H1 (cell line): ENCODE data around the gene LRRC15. TPM values are rescaled to one million over a fixed set of nuclear protein-coding genes. Genes with fewer than 3 reads are reported as not detected.

Experiments used
- CTCF ChIA-PET: fragments of 300-600 bp; sonication (Branson Sonifier 250); formaldehyde crosslinking; loops from one replicate; lab custom pipeline; 2021; ENCODE audit not compliant: partially characterized antibody; lab: Charles Lee
- POLR2A ChIA-PET: fragments of 300-600 bp; sonication (Branson Sonifier 250); formaldehyde crosslinking; loops from one replicate; lab custom pipeline; 2021; ENCODE audit warnings: inconsistent platforms; ENCODE audit not compliant: partially characterized antibody; lab: Charles Lee
- DNase-seq, 2 experiments: peaks; one replicate each; pipeline versions ENCODE4 v3.0.0 to v3.0.0-alpha.2; 2010 to 2022; ENCODE audit warnings: low spot score in 2 of 2, low read depth in 1 of 2, mixed read lengths in 1 of 2
- FAIRE-seq: peaks from 2 replicates; lab custom pipeline; 2011; peaks lifted over from hg19 to GRCh38; lab: Jason Lieb, UNC
- H2AFZ ChIP-seq: 2 replicates; pipeline ENCODE4 v1.8.1; 2012; ENCODE audit warnings: low read length, inconsistent platforms
- H2AK5ac ChIP-seq: 2 replicates; pipeline ENCODE4 v1.6.1; 2013; ENCODE audit warnings: low read depth, low read length
- H2BK120ac ChIP-seq: replicated peaks from 2 replicates; pipeline ENCODE3; 2013; ENCODE audit warnings: low read depth, low read length, inconsistent platforms
- H2BK12ac ChIP-seq: 2 replicates; pipeline ENCODE4 v1.6.1; 2013; ENCODE audit warnings: low read depth, low read length
- H2BK15ac ChIP-seq: 2 replicates; pipeline ENCODE4 v1.6.1; 2013; ENCODE audit warnings: low read length
- H2BK20ac ChIP-seq: 2 replicates; pipeline ENCODE4 v1.6.1; 2013; ENCODE audit warnings: low read length
- H2BK5ac ChIP-seq: 2 replicates; pipeline ENCODE4 v1.6.1; 2013; ENCODE audit warnings: low read depth, low read length
- H3K14ac ChIP-seq: 2 replicates; pipeline ENCODE4 v1.6.1; 2013; ENCODE audit warnings: inconsistent platforms; ENCODE audit not compliant: insufficient read length
- H3K18ac ChIP-seq: 2 replicates; pipeline ENCODE4 v1.6.1; 2013; ENCODE audit warnings: low read length; ENCODE audit errors: extremely low read depth
- H3K23ac ChIP-seq: 2 replicates; pipeline ENCODE4 v1.6.1; 2013; ENCODE audit warnings: inconsistent platforms; ENCODE audit not compliant: insufficient read length
- H3K23me2 ChIP-seq: 2 replicates; pipeline ENCODE4 v1.6.1; 2013; ENCODE audit warnings: low read depth, low read length
- H3K27ac ChIP-seq: 2 replicates; pipeline ENCODE4 v1.6.1; 2011; ENCODE audit warnings: low read depth, low read length, inconsistent platforms
- H3K27me3 ChIP-seq, 4 experiments: replicated peaks in 1 of 4; 1 replicate in 1 of 4; 2 replicates in 3 of 4; pipeline versions ENCODE4 v1.6.1 to v1.8.1; 2011 to 2013; ENCODE audit warnings: low read length in 3 of 4, mild to moderate bottlenecking in 3 of 4, inconsistent platforms in 2 of 4, mixed read lengths in 2 of 4, moderate library complexity in 1 of 4; ENCODE audit not compliant: control insufficient read depth in 3 of 4, insufficient read depth in 3 of 4; ENCODE audit errors: extremely low read depth in 1 of 4
- H3K36me3 ChIP-seq, 4 experiments: 2 replicates each; pipeline versions ENCODE4 v1.6.1 to v1.8.1; 2011 to 2013; ENCODE audit warnings: mild to moderate bottlenecking in 4 of 4, low read length in 3 of 4, moderate library complexity in 2 of 4, control low read depth in 1 of 4, inconsistent platforms in 1 of 4; ENCODE audit not compliant: insufficient read depth in 4 of 4, control insufficient read depth in 2 of 4
- H3K4ac ChIP-seq: replicated peaks from 2 replicates; pipeline ENCODE3; 2013; ENCODE audit warnings: low read length, low read depth, mixed read lengths, inconsistent platforms; ENCODE audit not compliant: insufficient read length
- H3K4me1 ChIP-seq, 4 experiments: replicated peaks in 1 of 4; 1 replicate in 1 of 4; 2 replicates in 3 of 4; pipeline versions ENCODE4 v1.6.1 to v1.8.1; 2011 to 2013; ENCODE audit warnings: low read length in 3 of 4, inconsistent platforms in 2 of 4, mixed read lengths in 1 of 4; ENCODE audit not compliant: insufficient read depth in 4 of 4, control insufficient read depth in 3 of 4
- H3K4me2 ChIP-seq, 2 experiments: 2 replicates each; pipeline versions ENCODE4 v1.6.1 to v1.8.1; 2011 to 2013; ENCODE audit warnings: low read depth in 2 of 2, low read length in 2 of 2, control low read depth in 1 of 2, inconsistent platforms in 1 of 2, mild to moderate bottlenecking in 1 of 2; ENCODE audit not compliant: insufficient read depth in 1 of 2
- H3K4me3 ChIP-seq, 4 experiments: fragments of 200-600, 300-600 bp in 1 of 4; sonication (generic), shearing (Covaris generic), sonication (Bioruptor Twin) in 1 of 4; 2 replicates each; pipeline versions ENCODE4 v1.5.1 to v1.8.1; 2011 to 2016; ENCODE audit warnings: low read length in 4 of 4, low read depth in 3 of 4, control low read depth in 2 of 4, inconsistent platforms in 2 of 4, mild to moderate bottlenecking in 2 of 4, mixed read lengths in 1 of 4, moderate library complexity in 1 of 4; ENCODE audit not compliant: insufficient read depth in 2 of 4; ENCODE audit errors: extremely low read depth in 1 of 4
- H3K56ac ChIP-seq: replicated peaks from 2 replicates; pipeline ENCODE3; 2013; ENCODE audit warnings: low read depth, mild to moderate bottlenecking, mixed read lengths, low read length, inconsistent platforms; ENCODE audit not compliant: insufficient read length
- H3K79me1 ChIP-seq: 2 replicates; pipeline ENCODE4 v1.6.1; 2013; ENCODE audit warnings: low read depth, low read length, control low read depth
- H3K79me2 ChIP-seq, 2 experiments: 2 replicates each; pipeline versions ENCODE4 v1.6.1 to v1.8.1; 2012 to 2013; ENCODE audit warnings: low read length in 2 of 2, mild to moderate bottlenecking in 2 of 2, inconsistent platforms in 1 of 2; ENCODE audit not compliant: insufficient read depth in 2 of 2, control insufficient read depth in 1 of 2
- H3K9ac ChIP-seq, 4 experiments: replicated peaks in 1 of 4; 1 replicate in 1 of 4; 2 replicates in 3 of 4; pipeline versions ENCODE4 v1.6.1 to v1.8.1; 2011 to 2013; ENCODE audit warnings: low read depth in 3 of 4, low read length in 3 of 4, control low read depth in 2 of 4, mild to moderate bottlenecking in 2 of 4, moderate library complexity in 2 of 4, inconsistent platforms in 1 of 4; ENCODE audit errors: extremely low read depth in 1 of 4
- H3K9me3 ChIP-seq, 2 experiments: 2 replicates each; pipeline versions ENCODE4 v1.6.1 to v1.8.1; 2012 to 2013; ENCODE audit warnings: mild to moderate bottlenecking in 2 of 2, moderate library complexity in 2 of 2, control low read depth in 1 of 2, inconsistent platforms in 1 of 2, low read depth in 1 of 2, low read length in 1 of 2, mixed read lengths in 1 of 2; ENCODE audit not compliant: insufficient read depth in 2 of 2
- H4K20me1 ChIP-seq, 2 experiments: replicated peaks in 1 of 2; 2 replicates each; pipeline versions ENCODE3 to v1.8.1; 2011 to 2013; ENCODE audit warnings: inconsistent platforms in 2 of 2, low read length in 2 of 2, mild to moderate bottlenecking in 1 of 2; ENCODE audit not compliant: insufficient read depth in 2 of 2, control insufficient read depth in 1 of 2
- H4K5ac ChIP-seq: 2 replicates; pipeline ENCODE4 v1.6.1; 2013; ENCODE audit warnings: low read length, low read depth, mixed read lengths, inconsistent platforms; ENCODE audit not compliant: insufficient read length
- H4K8ac ChIP-seq: 2 replicates; pipeline ENCODE4 v1.8.0; 2013; ENCODE audit warnings: mild to moderate bottlenecking, moderate library complexity, low read length, inconsistent platforms; ENCODE audit not compliant: insufficient read depth; ENCODE audit errors: extremely low read depth
- H4K91ac ChIP-seq: replicated peaks from 2 replicates; pipeline ENCODE3; 2013; ENCODE audit warnings: low read length, mixed read lengths, inconsistent platforms; ENCODE audit not compliant: insufficient read length
- CHD1 ChIP-seq: IDR thresholded peaks from 2 replicates; pipeline ENCODE4 v1.6.1; 2012; ENCODE audit warnings: low read depth, low read length, improper control_type of control experiment
- KDM4A ChIP-seq: IDR thresholded peaks from one replicate; pipeline ENCODE4 v1.7.1; 2012; ENCODE audit warnings: low read depth, mild to moderate bottlenecking, moderate library complexity, low read length, inconsistent platforms; ENCODE audit not compliant: severe bottlenecking
- SIRT6 ChIP-seq: IDR thresholded peaks from one replicate; pipeline ENCODE4 v1.7.1; 2012; ENCODE audit warnings: low read length, inconsistent platforms
- TEAD4 ChIP-seq: IDR thresholded peaks from 2 replicates; pipeline ENCODE4 v1.6.1; 2012; ENCODE audit warnings: low read depth, low read length, inconsistent platforms, mixed read lengths
- WGBS, 2 experiments: shearing (Covaris generic) in 1 of 2; methylation state at CpG; one replicate each; pipeline versions ENCODE4 v1.1.6 to v1.1.7; 2013 to 2015; ENCODE audit warnings: low lambda C conversion rate in 2 of 2, mixed read lengths in 2 of 2, inconsistent platforms in 1 of 2, low coverage in 1 of 2, missing lambda C conversion rate in 1 of 2; ENCODE audit not compliant: insufficient replicate concordance in 2 of 2, insufficient coverage in 1 of 2, insufficient read length in 1 of 2; ENCODE audit errors: extremely low coverage in 1 of 2, missing lambda C conversion rate in 1 of 2; 5-methylcytosine and 5-hydroxymethylcytosine counted together
- polyA plus RNA-seq, 7 experiments: library from polyadenylated mRNA; depleted of rRNA in 3 of 7; stranded (reverse) in 5 of 7; unstranded in 2 of 7; fragments of >200 nt in 5 of 7; fragments of 200-250 nt in 2 of 7; gene quantifications; 1 replicate in 5 of 7; 2 replicates in 1 of 7; 4 replicates in 1 of 7; pipeline versions ENCODE4 v1.2.1 to v1.2.3, GENCODE V29; 2011 to 2013; ENCODE audit warnings: missing spikeins in 2 of 7, mixed read lengths in 2 of 7
- total RNA-seq: library from RNA; stranded (reverse); fragmentation: NEBNext Ultra II Directional; extraction: Animal tissue kit (Norgen Biotek cat#: 25700); gene quantifications from 2 replicates; pipeline ENCODE4 v1.2.1, GENCODE V29; 2021

The LRRC15 gene
- total and polyA plus RNA-seq, 2 of the 8 experiments (the other 6 are each of a cell fraction or from before 2014, with no cell fraction given): 0.15 to 0.37 TPM

DNA sequence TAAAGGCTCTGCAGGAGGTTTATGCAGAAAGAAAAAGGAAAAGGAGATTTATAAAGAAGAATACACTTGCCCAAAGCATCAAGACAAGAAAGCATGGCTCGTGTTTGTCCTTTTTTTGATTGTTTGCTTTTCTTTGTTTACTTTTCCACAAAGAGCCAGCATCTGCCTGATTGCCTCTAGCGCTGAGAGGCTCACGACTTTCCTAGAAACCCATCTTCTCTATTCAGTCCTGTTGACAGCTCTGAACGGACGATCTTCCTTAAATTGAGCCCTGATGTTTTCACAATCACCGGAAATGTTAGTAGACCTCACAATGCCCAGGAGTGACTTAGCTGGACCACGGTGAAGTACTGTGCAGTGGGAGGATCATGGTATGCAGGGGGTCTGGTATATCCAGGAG is 17.1 kb upstream of the LRRC15 start:
- Histone ChIP-seq H3K36me3 (no peaks in the 10 kb centered on the region), H4K91ac (no peak overlapping the region), H3K4me2 (no peak overlapping the region), H2AK5ac (no peak overlapping the region), H3K79me2 (no peaks in the 10 kb centered on the region), H2BK20ac (no peak overlapping the region), H3K4me1 (peaks cover 0 to 7% (median 2%) of the 10 kb centered on the region in 4 experiments; a peak in 3 of 7 replicates), H2BK15ac (no peak overlapping the region), H3K14ac (no peak overlapping the region), H3K4ac (no peak overlapping the region), H3K18ac (no peak overlapping the region), H3K9me3 (peaks cover 0 to 4% of the 10 kb centered on the region in 2 experiments; a peak in 1 of 4 replicates), H4K8ac (no peak overlapping the region), H3K27me3 (peaks cover 0 to 2% (median 0%) of the 10 kb centered on the region in 4 experiments; a peak in 1 of 7 replicates), H3K27ac (no peak overlapping the region), H3K4me3 (no peak overlapping the region), H4K5ac (no peak overlapping the region), H3K23me2 (no peaks in the 10 kb centered on the region), H2BK12ac (no peak overlapping the region), H2BK120ac (no peak overlapping the region), H3K56ac (no peak overlapping the region), H3K9ac (no peak overlapping the region), H2AFZ (peak overlapping the region; percentile 70; the same call in 1 of the 2 replicates), H4K20me1 (no peaks in the 10 kb centered on the region), H3K79me1 (no peaks in the 10 kb centered on the region), H3K23ac (no peak overlapping the region), H2BK5ac (no peak overlapping the region)
- FAIRE-seq (no peak), DNase-seq (peak in 1 of 2 experiments; percentile 24)
- ChIA-PET POLR2A (interaction anchor here (0.8 kb wide), 1 partner anchor 18 kb away, joined by 3 read pairs; no protein-coding TSS in a partner anchor), CTCF (interaction anchor here (1.1 to 4.5 kb wide), 8 partner anchors 8 to 85 kb away, joined by 3 to 21 read pairs (median 4); no protein-coding TSS in a partner anchor)
- no peak for TF ChIP-seq CHD1
- TF ChIP-seq SIRT6: no peak
- no peak for TF ChIP-seq KDM4A
- no peak for TF ChIP-seq TEAD4
- WGBS, 2 experiments: 85% methylated on average over 7 of the region's 7 CpGs; no CpG with 5 or more reads in 1 of the 2 experiments
